ENCODE results near the gene PRR20G. TPM values are rescaled to one million over a fixed set of nuclear protein-coding genes. Genes with fewer than 3 reads are reported as not detected.

Gene PRR20G
- total RNA-seq, 1 donor from 2014 or later: not detected

DNA sequence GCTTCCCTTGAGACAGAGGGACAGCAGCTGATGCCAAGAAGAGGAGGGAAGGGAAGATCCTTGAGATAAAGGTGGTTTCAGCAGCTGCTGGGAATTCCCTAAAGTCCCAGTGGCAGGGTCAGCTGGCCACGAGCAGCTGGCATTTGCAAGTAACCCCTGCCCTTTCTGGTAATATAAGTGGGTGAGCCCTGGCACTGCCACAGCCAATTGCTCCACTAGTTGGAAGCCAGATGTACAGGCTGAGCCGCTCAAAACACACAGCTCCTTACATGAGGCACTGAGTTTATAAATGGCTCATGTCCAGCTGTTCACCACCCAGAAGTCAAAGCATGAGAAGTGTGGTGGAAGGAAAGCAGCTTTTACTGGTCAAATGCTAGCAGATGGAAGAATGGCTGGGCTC is 35.4 kb downstream of the PRR20G start:
- peaks cover 2% of the 10 kb centered on the region for H3K27me3 Mint-ChIP-seq (ENCODE audit: low read depth)
- H3K36me3 Mint-ChIP-seq (ENCODE audit: low read depth): peaks cover 3% of the 10 kb centered on the region
- no peak overlapping the region for H3K4me3 Mint-ChIP-seq
- H3K27ac Mint-ChIP-seq (ENCODE audit: unreplicated experiment): no peak overlapping the region
- peaks cover 16% of the 10 kb centered on the region for H3K4me1 Mint-ChIP-seq
- peaks cover 7% of the 10 kb centered on the region for H3K9me3 Mint-ChIP-seq
- no peak for DNase-seq (ENCODE audit: low read depth, low spot score)
- TF ChIP-seq, protein P1, sequence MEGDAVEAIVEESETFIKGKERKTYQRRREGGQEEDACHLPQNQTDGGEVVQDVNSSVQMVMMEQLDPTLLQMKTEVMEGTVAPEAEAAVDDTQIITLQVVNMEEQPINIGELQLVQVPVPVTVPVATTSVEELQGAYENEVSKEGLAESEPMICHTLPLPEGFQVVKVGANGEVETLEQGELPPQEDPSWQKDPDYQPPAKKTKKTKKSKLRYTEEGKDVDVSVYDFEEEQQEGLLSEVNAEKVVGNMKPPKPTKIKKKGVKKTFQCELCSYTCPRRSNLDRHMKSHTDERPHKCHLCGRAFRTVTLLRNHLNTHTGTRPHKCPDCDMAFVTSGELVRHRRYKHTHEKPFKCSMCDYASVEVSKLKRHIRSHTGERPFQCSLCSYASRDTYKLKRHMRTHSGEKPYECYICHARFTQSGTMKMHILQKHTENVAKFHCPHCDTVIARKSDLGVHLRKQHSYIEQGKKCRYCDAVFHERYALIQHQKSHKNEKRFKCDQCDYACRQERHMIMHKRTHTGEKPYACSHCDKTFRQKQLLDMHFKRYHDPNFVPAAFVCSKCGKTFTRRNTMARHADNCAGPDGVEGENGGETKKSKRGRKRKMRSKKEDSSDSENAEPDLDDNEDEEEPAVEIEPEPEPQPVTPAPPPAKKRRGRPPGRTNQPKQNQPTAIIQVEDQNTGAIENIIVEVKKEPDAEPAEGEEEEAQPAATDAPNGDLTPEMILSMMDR (conservative IDR thresholded peaks at IDR 0.05): no peak

DNA sequence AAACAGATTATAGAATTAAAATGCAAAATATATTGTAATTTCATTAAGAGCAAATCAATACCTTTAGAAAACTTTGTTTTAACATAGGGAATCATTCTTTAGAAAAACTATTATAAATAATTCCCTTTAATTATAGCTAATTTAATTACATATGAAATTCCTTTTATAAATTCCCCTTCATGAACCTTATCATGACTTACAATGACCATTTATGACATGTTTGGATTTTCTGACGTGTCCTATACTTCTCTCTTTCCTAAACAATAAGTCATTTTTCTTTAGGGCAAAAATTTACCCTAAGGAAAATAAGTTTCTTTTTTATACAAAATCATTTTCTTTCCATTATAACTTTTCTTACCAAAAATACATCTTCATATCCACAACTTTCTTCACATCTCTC is 37.8 kb downstream of the PRR20G start:
- Mint-ChIP-seq H3K4me3 (no peak overlapping the region), H3K27me3 (ENCODE audit: low read depth) (peaks cover 9% of the 10 kb centered on the region), H3K4me1 (peaks cover 10% of the 10 kb centered on the region), H3K27ac (ENCODE audit: unreplicated experiment) (no peak overlapping the region), H3K9me3 (peaks cover 13% of the 10 kb centered on the region), H3K36me3 (ENCODE audit: low read depth) (peaks cover 3% of the 10 kb centered on the region)
- TF ChIP-seq, protein P1 (conservative IDR thresholded peaks at IDR 0.05): no peak
- no peak for DNase-seq (ENCODE audit: low read depth, low spot score)

DNA sequence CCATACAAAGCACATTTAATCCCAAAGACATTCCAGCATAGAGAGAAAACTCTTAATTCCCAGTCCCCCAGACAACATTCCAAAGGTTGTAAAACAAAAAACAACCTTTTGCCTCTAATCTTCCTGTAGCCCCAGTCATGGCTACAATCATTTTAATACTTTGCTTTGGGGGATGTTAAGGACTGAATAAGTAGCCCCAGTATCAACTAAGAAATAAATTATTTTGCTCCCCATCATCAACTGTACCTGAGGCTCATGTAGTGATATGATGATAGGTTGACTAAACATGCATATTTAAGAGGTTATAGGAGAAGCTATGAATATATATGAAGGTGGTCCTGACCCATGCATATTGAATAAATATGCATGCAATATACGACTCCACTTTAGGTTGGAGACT is 40.6 kb downstream of the PRR20G start:
- DNase-seq (ENCODE audit: low read depth, low spot score): no peak
- peaks cover 7% of the 10 kb centered on the region for H3K27me3 Mint-ChIP-seq (ENCODE audit: low read depth)
- TF ChIP-seq, protein P1 (conservative IDR thresholded peaks at IDR 0.05): no peak
- H3K9me3 Mint-ChIP-seq: peaks cover 15% of the 10 kb centered on the region
- no peak overlapping the region for H3K27ac Mint-ChIP-seq (ENCODE audit: unreplicated experiment)
- H3K4me3 Mint-ChIP-seq: no peak overlapping the region
- no peaks in the 10 kb centered on the region for H3K4me1 Mint-ChIP-seq
- peaks cover 3% of the 10 kb centered on the region for H3K36me3 Mint-ChIP-seq (ENCODE audit: low read depth)

DNA sequence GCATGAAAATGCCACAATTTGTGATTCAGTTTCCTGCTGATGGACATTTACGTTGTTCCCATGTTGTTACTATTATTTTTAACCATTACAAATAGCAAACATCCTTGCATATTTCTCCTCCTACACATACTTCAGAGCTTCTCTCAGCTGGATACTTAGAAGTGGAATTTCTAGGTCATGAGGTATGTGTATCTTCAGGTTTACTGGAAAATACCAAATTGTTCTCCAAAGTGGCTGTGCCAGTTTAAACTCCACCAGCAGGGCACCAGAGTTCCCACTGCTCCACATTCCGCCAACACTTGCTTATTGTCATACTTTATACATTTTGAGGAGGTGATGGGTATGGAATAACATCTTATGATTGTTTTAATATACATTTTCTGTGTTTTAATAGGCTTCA is 49.2 kb downstream of the PRR20G start:
- H3K4me3 Mint-ChIP-seq: no peak overlapping the region
- TF ChIP-seq, protein P1 (conservative IDR thresholded peaks at IDR 0.05): no peak

DNA sequence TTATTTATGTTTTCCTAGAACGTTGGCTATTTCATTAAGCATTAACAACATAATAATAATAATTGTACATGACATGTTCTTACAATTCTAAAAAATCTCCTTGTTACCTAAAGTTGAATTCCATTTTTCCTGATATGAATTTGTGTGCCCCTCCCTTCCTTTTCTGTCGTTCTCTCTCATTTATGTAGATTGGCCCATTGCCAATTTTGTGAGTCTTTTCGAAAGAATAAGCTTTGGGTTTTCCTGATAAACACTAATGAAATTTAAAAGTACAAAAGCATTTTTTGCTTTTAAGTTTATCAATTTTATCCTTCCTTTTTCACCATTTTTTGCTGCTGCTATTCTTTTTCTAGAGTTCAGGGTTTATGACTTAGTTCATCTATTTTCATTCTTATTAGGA is 50.0 kb downstream of the PRR20G start:
- TF ChIP-seq, protein P1 (conservative IDR thresholded peaks at IDR 0.05): no peak
- H3K4me1 Mint-ChIP-seq: no peaks in the 10 kb centered on the region
- peaks cover 4% of the 10 kb centered on the region for H3K9me3 Mint-ChIP-seq
- DNase-seq (ENCODE audit: low read depth, low spot score): no peak
- H3K4me3 Mint-ChIP-seq: no peak overlapping the region
- no peak overlapping the region for H3K27ac Mint-ChIP-seq (ENCODE audit: unreplicated experiment)
- H3K36me3 Mint-ChIP-seq (ENCODE audit: low read depth): no peaks in the 10 kb centered on the region
- peaks cover 32% of the 10 kb centered on the region for H3K27me3 Mint-ChIP-seq (ENCODE audit: low read depth)

More for the DNA sequence above, 49.2 kb downstream of the PRR20G start:
- H3K27me3 Mint-ChIP-seq (ENCODE audit: low read depth): peaks cover 32% of the 10 kb centered on the region
- no peaks in the 10 kb centered on the region for H3K36me3 Mint-ChIP-seq (ENCODE audit: low read depth)
- no peak overlapping the region for H3K27ac Mint-ChIP-seq (ENCODE audit: unreplicated experiment)
- H3K4me1 Mint-ChIP-seq: no peaks in the 10 kb centered on the region
- peaks cover 4% of the 10 kb centered on the region for H3K9me3 Mint-ChIP-seq
- DNase-seq (ENCODE audit: low read depth, low spot score): no peak

DNA sequence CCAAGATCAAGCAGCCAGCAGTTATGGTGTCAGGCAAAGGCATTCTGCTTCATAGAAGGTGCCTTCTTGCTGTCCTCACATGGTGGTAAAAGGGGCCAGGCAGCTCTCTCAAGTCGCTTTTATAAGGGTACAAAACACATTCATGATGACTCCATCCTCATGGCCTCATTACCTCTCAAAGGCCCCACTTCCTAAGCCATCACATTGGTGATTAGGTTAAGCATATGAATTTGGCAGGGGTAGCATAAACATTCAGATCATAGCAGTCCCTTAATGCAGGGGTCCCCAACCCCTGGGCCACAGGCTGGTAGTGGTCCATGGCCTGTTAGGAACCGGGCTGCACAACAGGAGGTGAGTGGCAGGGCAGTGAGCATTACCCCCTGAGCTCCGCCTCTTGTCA is 52.1 kb downstream of the PRR20G start:
- no peaks in the 10 kb centered on the region for H3K4me1 Mint-ChIP-seq
- no peak for DNase-seq (ENCODE audit: low read depth, low spot score)
- TF ChIP-seq, protein P1 (conservative IDR thresholded peaks at IDR 0.05): no peak
- peaks cover 39% of the 10 kb centered on the region for H3K27me3 Mint-ChIP-seq (ENCODE audit: low read depth)
- H3K9me3 Mint-ChIP-seq: peaks cover 4% of the 10 kb centered on the region
- H3K36me3 Mint-ChIP-seq (ENCODE audit: low read depth): no peaks in the 10 kb centered on the region
- no peak overlapping the region for H3K4me3 Mint-ChIP-seq
- H3K27ac Mint-ChIP-seq (ENCODE audit: unreplicated experiment): no peak overlapping the region
